GM21723 (cell line): Measurements from ENCODE around the gene LCN12.
"Not testable (repeated sequence)": the region's sequence is repeated elsewhere in the genome, so short reads cannot be mapped to it uniquely, and the experiment has no call there.

Source experiments
- ATAC-seq: cut with Tn5 transposase; IDR thresholded peaks from one replicate; pipeline ENCODE4 v1.9.1; 2021; ENCODE audit warnings: mild to moderate bottlenecking, moderate library complexity; ENCODE audit not compliant: unreplicated experiment

LCN12 gene

DNA sequence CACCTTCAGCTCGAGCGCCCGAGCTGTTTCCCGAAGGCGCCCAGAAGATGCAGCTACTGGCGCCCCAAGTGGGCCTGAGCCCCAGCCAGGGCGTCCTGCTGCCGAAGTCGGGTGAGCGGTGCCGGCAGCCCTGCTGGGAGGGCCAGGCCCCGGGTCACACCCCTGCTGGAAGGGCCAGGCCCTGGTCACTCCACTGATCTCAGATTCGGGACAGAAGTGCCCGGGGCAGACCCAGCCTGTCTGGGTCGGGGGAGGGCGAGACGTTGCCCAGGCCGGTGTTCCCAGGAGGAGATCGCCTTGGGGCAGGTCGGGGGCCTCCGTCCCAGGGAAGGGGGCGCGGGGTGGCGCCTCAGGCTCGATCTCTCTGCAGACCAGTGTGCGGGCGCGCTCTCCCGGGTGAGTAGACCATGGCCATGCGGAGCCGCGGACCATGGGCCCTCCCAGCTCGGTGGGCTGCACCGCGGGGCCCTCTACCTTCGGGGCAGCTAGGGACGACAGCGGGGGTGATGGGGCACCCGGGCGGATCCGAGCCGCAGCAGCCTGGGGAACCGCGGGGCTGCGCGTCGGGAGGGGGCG lies 33.0 kb downstream of the LCN12 start:
- no peak for ATAC-seq

DNA sequence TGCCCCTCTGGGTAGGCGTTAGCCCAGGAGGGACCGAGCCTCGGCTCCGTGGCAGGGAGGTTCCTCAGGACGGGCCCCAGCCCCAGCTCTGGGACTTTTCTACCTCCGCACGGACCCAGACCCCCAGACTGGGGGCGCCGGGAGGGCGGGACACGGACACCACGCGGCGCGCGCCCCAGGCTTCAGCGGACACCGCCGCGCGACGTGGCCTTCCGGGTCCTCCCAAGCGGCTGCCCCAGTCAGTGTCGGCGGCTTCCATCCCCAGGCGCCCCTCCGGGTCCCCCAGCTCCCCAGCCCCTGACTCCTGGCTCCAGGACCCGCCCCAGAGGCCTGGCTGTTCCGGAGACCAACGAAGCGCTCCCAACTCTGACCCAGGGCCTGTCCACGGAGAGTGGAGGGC lies 33.8 kb downstream of the LCN12 start:
- no peak for ATAC-seq

DNA sequence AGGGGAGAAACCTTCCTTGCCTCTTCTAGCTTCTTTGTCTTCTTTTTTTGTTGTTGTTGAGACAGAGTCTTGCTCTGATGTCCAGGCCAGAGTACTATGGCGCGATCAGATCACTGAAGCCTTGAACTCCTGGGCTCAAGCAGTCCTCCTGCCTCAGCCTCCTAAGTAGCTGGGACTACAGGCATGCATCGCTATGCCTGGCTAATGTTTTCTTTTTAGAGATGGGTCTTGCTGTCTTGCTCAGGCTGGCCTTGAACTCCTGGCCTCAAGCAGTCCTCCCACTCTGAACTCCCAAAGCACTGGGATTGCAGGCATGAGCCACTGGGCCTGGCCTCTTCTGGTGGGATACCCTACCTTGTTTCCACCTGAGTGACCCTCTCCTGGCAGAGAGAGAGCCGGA lies 36.8 kb downstream of the LCN12 start:
- no peak for ATAC-seq

DNA sequence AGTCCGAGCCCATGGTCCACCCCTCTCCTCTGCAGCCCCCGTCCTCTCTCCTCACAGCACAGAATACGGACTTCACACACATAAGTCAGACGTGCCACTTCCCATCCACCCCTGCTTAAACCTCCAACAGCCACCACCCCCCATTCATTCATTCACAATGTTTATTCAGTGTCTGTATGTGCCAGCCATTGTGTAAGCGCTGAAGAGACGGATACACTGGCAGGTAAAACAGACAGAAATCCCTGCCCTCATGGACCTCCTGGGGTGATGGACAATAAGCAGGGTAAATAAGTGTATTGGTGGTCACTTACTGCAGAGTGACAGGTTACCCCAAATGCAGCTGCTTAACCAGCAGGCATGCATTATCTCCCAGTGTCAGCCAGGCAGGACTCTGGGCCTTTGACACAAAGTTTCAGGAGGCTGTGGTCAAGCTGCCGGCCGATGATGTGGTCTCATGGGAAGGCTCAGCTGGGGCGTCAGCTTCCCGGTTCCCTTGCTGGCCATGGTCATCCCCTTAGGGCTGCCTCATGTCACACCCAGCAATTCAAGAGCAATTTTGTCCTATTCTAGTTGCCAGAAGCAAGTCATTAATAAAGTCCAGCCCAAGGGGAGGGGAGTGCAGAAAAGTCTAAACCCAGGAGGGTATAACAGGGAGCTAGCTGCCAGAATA lies 38.3 kb downstream of the LCN12 start:
- ATAC-seq = no peak

DNA sequence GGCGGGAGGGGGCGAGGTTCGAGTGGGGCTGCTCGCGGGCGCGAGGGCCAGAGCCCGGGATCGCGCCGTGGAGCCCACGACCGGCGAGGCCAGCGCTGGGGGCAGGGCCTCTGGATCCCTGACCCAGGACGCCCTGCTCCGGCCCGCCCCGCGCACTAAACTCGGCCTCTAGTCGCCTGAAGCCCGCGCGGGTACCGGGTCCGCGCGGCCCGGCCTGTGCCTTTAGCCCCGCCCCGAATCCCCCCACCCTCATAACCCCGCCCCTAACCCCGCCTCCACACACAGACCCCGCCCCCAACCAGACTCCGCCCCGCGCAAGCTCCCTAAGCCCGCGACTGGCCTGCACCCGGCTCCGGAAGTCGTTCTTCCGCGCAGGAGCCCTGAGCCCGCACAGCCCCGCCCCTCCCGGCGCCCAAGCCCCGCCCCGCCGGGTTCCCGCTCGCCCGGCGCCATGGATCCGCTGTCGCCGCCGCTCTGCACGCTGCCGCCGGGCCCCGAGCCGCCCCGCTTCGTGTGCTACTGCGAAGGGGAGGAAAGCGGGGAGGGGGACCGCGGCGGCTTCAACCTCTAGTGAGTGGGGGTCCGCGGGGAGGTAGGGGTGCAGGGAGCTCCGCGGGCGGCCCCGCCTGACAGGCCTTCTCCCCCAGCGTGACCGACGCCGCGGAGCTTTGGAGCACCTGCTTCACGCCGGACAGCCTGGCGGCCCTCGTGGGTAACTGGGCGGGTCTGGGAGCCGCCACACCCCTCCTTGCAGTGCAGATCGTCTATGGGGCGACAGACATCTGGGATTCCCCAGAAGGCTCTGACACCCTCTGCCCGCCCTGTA lies 40.1 kb downstream of the LCN12 start, which contains the start of gene PAXX:
Gene PAXX, plus strand, starts transcription at position 430 of the 826 bp plus-strand sequence. Its CDS starts 22 bp downstream, at position 452.
- peak; percentile 77 for ATAC-seq

DNA sequence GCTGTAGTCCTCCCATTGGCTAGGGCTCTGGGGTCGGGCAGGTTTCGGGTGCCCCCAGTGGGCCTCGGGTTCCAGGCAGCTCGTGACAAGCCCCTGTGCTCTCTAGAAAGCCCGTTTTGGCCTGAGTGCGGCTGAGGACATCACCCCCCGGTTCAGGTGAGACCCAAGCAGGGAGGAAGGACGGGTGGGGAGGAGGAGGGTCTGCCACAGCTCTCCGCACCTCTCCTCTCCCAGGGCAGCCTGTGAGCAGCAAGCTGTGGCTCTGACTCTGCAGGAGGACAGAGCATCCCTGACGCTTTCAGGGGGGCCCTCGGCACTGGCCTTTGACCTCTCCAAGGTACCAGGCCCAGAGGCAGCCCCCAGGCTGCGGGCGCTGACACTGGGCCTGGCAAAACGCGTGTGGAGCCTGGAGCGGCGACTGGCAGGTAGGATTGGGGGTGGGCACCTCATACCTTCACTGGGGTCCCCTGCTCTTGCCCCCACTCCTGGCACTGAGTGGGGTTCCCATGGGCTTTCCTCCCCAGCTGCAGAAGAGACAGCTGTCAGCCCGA lies 40.8 kb downstream of the LCN12 start:
- ATAC-seq = peak; percentile 6

DNA sequence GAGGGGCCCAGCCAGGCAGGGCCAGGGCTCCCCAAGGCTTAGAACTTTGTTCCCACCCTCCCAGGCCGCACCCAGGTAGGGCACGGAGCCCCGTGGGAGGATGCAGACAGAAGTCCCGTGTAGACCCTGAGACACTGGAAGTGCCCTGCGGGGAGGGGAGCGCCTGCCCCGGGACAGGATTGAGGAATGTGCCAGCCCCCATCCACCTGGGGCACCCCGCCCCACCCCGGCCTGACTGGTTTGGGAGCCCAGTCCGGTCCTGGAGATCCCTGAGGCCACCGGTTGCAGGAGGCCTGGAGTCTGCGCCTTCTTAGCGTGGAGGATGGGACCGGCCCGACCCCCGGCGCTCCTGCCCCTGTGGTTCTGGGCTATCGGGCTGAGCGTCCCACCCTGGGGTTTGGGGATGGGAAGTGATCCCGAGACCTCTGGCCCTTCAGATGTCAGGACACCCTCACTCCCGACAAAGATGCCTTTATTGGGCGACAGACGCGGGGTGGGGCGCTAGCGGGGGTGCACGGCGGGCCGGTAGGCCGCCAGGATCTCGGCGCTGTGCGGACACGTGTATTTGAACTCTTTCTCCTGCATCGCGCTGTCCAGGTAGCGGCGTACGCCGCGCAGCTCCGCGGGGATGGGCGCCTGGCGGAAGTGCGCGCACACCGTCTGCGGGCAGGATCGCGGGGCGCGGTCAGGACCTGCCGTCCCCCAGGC lies 42.3 kb downstream of the LCN12 start:
- ATAC-seq = no peak

DNA sequence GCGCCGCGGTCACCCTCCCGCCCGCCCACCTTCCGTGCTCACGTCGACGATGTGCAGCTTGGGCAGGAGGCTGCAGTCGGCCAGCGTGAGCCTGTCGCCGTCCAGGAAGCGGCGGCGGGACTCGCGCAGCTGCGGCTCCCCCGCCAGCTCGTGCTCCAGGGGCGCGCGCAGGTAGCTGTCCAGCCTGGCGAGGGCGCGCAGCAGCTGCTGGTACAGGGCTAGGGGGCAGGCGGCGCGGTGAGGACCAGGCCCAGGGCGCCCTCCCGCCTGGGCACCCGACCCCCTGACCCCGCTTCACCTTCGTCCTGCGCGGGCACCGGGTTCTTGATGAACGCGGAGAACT lies 42.8 kb downstream of the LCN12 start:
- no peak for ATAC-seq

DNA sequence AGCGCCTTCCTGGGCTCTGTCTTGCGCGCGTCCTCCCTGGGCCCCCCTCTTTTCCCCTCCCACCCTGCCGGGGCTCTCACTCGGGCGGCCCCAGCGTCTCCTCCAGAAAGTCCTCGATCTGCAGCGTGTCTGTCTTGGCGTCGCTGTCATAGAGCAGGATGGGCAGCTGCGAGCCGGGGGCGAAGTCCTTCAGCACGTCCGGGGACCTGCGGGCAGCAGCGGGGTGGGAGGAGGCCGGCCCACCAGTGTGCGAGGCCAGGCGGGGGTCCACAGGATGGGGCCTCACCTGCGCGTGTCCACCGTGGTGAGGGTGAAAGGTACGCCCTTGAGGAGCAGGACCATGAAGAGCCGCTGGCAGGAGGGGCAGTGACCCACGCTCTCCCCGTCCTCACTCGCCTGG lies 43.3 kb downstream of the LCN12 start:
- ATAC-seq = no peak

DNA sequence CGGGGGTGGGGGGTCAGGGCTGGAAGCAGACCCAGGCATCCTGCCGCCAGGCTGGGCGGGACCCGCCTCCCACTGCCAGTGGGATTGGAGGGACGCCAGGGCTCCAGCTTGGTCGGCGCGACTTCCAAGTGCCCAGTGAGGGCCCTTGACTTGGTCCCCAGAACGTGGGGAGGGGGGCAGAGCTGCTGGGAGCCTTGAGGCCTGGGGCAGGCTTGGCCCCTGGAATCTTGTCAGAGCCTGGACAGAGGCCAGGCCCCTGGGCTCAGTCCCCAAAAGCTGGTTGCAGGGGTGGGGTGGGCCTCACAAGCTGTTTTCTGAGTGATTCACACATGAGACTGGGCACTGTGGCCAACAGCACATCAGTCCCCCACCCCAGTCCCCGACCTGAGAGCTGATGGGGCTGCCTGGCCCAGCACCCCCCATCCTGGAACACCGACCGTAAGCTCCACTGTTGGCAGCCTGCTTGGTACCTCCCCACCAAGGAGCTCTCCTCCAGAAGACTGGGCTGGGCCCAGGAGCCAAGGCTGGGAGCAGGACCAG lies 43.8 kb downstream of the LCN12 start:
- ATAC-seq = no peak

DNA sequence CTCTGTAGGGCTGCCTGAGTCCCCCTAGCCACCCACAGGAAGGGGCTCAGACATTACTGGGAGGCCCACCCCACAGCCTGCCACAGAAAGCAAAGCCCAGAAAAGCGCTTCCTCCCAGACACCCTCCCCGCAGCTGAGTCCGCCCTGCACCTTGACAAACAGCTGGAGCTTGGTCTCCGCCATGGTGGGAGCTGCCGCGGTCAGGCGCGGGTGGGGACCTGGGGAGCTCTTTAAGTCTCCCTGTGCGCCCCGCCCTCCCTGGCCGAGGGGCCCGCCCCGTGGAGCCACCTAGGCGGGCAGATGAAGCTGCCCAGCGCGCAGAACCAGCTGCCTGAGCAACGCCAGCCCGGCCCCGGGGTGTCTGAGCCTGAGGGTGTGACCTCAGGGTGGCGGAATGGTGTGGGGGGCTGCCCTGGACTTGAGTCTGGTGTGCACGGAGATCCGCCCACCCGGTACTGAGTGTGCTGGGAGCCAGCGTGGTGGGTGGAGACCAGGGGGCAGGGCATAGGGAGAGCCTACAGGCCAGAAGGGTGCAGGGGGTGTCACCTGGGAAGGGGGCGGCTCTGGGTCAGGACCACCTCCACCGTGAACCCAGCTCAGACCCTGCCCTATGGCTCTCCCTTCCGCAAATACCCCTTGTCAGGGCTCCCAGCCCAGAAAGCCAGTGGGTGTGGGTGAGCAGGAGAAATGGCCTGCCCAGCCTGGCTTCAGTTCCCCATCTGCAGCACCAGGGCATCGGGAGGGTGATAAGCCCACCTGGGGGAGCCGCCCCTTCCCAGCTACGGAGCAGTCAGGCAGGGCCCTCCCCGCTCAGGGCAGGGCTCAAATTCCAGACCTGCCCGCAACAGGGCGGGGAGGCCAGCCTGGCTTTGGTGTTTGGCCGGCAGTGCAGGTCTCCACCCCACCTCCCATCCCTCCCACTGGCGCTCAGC lies 44.6 kb downstream of the LCN12 start, which contains the start of gene CLIC3:
Gene CLIC3, minus strand, starts transcription at position 208 of the 932 bp plus-strand sequence. Its CDS starts 25 bp downstream, at position 183.
- no peak for ATAC-seq

DNA sequence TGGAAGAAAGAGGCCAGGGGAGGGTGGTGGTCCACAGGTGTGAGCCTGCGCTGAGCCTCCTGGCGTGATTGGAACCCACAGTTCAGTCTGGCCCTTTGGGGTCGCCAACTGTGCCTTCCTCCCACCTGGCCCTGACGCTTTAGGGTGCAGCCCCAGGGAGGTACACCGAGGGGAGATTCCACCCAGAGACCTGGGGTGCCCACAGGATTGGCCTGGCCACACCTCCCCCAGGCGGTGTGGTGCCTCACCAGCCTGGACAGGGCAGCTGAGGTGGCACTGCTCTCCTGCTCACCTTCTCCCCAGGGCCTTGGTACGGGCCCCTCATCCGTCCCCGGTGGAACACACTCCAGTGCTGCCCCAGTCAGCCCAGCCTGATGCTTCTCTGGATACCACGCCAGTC lies 45.3 kb downstream of the LCN12 start:
- ATAC-seq = no peak

DNA sequence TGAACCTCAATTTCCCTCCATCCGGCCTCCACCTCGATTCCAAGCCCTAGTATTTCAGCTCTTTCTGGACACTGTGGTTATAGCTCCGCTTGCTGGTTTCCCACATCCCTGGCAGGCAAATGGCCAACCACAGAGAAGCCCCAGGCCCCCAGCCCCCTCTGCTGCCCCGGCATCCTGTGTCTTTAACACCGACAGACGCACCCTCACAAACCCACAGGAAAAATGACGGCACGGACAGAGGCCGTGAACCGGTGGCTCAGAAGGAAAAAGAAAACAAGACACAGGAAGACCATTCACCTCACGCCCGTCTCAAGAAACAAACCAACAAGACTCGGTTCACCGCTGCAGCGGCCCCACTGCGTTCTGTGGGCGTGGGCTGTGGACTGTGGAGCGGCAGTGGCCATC lies 45.8 kb downstream of the LCN12 start:
- ATAC-seq = no peak

DNA sequence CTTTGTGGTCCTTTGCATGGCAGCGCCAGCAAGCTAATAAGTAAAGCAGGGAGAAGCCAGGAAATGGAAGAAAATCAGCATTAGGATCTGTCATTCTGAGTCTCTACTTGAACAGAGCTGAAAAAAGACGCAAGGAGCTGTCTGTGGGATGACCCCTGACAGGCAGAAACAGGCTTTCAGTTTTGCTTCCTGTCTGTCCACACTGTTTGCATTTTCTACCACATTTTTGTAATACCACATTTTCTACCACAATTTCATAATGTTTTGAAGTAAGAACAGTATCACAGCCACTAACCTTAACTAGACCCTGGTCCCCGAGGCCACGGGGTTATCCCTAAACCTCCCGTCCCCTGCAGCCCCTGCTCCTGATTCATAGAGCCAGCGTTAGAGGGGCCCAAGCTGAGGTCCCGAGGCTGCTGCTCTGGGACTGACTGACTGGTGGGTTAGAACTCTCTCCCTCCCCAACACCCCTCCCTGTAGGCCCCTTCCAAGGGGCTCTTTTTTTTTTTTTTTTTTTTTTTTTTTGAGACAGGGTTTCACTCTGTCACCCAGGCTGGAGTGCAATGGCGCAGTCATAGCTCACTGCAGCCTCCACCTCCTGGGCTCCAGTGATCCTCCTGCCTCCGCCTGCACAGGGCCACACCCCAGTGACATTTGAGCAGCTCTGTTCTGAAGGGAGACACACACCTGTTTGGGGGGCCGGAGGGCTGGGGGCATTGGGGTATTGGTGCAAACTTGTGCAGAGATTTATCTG lies 48.3 kb downstream of the LCN12 start:
- ATAC-seq = peak; percentile 72

DNA sequence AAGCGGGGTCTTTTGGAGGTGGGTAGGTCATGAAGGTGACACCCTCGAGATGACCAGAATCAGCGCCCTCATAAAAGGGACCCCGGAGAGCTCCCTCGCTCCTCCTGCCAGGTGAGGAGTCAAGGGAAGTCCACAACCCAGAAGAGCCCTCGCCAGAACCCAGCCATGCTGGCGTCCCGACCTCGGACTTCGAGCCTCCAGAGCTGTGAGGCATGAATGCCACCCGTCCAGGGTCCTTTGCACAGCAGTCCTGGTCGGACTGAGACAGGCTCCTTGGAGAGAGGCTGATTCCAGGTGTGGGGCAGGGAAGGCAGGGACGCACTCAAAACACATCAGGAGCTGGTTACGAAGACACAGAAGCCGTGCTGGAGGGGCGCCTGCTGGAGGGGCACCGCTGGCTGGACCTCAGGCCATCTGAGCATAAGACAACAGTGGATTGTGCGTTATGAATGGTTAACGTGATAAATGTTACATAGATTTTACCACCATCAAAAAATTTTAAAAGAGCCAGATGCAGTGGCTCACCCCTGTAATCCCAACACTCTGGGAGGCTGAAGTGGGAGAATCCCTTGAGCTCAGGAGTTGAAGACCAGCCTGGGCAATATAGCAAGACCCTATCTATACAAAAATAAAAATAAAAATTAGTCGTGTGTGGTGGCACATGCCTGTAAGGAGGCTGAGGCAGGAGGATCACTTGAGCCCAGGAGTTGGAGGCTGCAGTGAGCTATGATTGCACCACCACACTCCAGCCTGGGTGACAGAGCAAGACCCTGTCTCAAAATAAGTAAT lies 50.0 kb downstream of the LCN12 start:
- ATAC-seq = no peak

DNA sequence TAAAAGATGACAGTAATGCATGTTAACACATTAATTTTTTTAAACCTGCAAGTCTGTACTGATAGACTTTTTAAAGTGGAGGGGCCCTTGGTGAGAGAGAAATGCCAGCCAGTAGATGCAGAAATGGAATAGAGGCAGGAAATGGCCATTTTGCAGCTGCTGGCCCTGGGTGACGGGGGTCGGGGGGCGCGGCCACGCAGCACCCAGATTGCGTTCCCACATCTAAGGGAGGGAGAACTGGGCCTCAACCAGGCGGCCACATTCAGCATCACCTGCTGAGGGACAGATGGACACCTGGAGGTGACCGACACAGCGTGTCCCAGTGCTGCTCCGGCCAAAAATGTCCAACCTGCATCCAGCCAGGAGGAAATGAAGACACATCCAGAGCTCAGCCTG lies 50.6 kb downstream of the LCN12 start:
- no peak for ATAC-seq

DNA sequence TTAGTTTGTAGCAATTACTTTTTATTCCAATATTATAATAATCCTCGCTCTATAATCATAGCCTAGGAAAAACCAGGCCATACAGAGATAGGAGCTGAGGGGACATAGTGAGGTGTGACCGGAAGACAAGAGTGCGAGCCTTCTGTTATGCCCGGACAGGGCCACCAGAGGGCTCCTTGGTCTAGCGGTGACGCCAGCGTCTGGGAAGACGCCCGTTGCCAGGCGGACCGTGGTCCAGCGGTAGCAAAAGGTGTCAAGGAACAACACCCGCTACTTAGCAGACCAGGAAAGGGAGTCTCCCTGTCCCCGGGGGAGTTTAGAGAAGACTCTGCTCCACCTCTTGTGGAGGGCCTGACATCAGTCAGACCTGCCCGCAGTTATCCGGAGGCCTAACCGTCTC lies 52.2 kb downstream of the LCN12 start:
- ATAC-seq = not testable (repeated sequence)
